Measurements from ENCODE around the gene MAGEB17.

DNA sequence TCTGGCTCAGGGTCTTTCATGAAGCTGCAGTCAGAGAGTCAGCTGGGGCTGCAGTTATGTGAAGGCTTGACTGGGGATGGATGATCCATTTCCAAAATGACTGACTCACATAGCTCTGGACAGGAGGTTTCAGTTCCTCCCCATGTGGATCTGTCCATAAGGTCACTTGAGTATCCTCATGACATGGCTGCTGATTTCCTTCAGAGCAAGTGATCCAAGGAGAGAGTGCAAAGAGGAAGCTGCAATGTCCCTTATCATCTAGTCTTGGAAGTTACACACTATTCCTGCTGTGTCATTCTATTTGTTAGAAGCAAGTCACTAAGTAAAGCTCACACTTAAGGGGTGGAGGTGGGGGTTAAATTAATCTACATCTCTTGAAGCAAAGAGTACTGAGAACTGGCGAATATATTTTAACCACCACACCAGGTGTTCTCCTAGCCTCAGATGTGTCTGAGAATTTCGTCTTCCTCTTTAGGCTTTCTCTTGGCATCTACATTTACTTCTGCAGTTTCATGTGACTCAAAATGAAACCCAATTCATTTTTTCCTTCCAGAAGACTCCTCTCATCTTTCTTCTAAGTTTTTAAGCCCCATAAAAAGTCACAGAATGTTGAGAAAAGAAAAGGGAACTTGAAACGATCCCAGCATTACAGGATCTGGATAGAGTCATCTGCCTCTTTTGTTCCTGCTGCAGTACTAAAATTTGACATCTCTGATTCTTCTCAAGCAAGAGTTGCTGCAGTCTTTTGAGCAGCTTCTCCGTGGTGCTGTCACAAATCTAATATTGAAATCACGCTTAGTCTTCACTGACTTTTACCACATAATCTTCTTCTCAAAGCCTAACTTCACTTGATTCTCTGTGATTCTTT, 47.7 kb upstream of the MAGEB17 start:
- TF ChIP-seq ZNF274 (IDR thresholded peaks at IDR 0.05; ENCODE audit: low read depth, low read length) (no peak), YY1 (IDR thresholded peaks at IDR 0.05; ENCODE audit: insufficient read depth, insufficient read length) (no peak), SUZ12 (IDR thresholded peaks at IDR 0.05; ENCODE audit: extremely low read depth, insufficient read depth, insufficient read length) (no peak)
